GM18951 (cell line): ENCODE measurements around the gene MYL6.

Source experiments
- POLR2A ChIP-seq: IDR thresholded peaks from 4 replicates; pipeline ENCODE4 v1.6.1; 2011; ENCODE audit warnings: mild to moderate bottlenecking; ENCODE audit not compliant: insufficient read length, insufficient read depth; ENCODE audit errors: extremely low read depth
- in situ Hi-C: fragments of 300-500 bp; cut with MboI; formaldehyde crosslinking; loops from one replicate; pipeline ENCODE4 v1.12.0; 2022; ENCODE audit warnings: low sequenced_read_pairs, mixed read lengths, inconsistent platforms; ENCODE audit not compliant: unreplicated experiment

The MYL6 gene

DNA sequence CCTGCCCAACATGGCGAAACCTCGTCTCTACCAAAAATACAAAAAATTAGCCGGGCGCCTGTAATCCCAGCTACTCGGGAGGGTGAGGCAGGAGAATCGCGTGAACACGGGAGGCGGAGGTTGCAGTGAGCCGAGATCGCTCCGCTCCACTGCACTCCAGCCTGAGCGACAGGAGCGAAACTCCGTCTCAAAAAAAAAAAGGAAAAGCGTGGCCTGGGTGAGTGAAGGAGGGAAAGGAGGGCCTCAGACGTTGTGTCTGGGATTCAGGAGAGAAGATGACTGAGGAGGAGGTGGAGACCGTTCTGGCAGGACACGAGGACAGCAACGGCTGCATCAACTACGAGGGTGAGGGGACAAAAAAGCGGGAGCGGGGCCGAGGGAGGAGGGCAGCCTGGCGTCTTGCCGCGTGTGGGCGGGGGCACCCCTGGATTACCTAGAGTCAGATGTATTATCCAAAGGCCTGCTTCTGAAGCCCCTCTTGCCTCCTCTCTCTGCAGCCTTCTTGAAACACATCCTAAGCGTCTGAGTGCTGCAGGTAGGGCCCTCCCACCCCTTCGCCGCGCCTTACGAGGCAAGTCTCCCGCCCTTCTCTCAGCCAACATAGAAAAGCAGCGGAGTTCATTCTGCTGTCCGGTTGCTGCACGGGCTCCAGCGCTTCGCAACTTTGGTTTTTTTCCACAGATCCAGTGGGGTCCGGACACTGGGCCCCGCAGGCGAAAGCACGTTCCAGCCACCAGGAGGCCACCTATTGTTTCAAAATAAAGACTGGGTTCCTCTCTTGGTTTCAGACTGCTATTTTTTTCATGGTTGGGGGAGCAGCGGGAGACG lies 744 bp upstream of the MYL6 start:
- TF ChIP-seq POLR2A, result peak; percentile 36
- in situ Hi-C loops, result no loop called here

DNA sequence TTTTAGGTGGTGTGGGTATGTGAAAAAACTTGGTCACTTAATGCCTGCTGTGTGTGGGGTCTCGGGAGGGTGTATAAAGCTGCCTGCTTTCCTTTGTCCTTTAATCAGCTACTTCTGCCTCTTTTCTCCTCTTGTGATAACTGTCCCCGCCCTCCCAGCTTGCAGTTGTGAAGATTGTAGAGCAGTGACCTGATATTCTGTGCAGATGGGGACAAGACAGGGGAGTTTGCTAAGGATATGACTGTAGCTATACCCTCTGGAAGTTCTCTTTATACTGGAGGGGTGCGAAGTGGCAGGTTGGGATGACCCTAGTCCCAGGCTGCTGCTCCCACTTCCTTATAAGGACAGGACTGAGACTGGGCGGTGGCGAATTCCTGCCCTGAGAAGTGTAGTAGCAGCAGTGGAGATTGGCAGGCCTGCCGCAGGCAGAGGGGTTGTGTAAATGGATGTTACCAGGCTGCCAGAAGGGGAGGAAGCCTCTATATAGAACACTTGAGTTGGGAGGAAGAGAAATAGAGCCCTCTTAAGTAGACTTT lies 835 bp downstream of the MYL6 start:
- in situ Hi-C loops, result no loop called here

DNA sequence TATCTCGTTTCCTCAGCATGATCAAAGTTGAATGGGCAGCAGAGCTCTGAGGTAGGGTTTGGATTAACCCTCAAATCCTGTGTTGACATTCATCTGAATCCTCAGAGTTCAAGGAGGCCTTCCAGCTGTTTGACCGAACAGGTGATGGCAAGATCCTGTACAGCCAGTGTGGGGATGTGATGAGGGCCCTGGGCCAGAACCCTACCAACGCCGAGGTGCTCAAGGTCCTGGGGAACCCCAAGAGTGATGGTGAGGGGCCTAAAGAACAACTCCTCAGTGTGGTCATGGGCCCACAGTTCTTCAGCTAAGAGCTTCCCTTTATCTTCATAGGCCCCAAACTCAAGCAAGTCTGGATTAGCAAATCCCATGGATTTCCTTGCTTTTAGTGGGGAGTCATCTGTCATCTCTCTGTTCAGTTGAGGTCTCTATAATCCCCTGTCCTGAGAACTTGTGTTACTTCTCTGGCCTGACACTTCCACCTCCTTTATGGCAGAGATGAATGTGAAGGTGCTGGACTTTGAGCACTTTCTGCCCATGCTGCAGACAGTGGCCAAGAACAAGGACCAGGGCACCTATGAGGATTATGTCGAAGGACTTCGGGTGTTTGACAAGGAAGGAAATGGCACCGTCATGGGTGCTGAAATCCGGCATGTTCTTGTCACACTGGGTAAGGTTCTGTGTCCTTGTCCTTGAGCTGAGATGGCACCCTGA lies 1.5 kb downstream of the MYL6 start:
- TF ChIP-seq POLR2A, result no peak
- in situ Hi-C loops, result no loop called here

More for the DNA sequence above, 835 bp downstream of the MYL6 start:
- TF ChIP-seq POLR2A, result no peak

DNA sequence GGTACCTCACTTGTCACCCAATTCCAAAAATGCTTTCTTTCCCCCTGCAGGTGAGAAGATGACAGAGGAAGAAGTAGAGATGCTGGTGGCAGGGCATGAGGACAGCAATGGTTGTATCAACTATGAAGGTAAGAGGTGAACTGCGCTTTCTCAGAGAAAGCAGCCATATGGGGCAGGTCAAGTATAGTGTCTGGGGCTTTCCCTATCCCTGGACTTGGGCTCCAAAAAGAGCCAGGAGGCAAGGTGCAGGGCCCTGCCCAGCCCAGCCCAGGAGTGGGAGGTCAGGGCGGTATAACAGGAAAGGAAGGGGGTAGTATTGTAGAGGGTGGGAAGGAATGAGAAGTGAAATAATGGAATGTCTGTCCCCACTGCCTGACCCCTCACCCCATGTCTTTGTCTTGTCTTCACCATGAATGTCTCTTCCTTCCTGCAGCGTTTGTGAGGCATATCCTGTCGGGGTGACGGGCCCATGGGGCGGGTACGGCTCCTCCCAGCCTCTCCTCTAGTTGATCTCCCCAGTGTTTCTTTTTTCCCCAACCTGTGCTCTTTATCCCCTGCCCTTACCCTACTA lies 2.1 kb downstream of the MYL6 start:
- TF ChIP-seq POLR2A, result no peak
- in situ Hi-C loops, result no loop called here

DNA sequence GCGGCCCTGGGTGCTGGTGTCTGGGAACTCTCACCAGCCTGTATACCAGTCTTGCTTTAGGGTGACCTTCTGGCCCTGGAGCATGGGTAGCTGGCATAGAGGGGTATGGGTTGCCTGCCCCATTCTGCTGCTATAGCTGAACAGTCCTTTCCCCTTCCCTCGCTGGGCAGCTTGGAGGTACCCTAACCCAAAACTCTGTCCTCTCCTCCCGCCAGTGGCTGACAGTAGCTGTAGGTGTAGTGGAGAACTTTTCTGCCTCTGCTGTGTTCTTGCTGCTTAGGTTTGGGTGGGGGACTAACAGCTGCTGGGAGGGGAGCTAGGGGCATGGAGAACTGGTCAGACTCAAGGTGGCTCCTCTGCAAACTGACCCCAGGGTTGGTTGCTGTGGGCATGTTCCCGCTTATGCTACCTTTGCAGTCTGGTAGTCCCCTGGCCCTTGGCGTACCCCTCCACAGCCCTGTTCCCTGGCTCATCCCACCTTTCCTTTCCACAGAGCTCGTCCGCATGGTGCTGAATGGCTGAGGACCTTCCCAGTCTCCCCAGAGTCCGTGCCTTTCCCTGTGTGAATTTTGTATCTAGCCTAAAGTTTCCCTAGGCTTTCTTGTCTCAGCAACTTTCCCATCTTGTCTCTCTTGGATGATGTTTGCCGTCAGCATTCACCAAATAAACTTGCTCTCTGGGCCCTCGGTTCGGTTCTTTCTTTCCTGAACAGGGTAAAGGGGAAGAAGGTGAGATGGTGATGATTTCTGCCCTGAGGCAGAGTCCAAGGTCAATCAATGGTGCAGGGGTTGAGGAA lies 2.9 kb downstream of the MYL6 start:
- TF ChIP-seq POLR2A, result no peak
- in situ Hi-C loops, result no loop called here

DNA sequence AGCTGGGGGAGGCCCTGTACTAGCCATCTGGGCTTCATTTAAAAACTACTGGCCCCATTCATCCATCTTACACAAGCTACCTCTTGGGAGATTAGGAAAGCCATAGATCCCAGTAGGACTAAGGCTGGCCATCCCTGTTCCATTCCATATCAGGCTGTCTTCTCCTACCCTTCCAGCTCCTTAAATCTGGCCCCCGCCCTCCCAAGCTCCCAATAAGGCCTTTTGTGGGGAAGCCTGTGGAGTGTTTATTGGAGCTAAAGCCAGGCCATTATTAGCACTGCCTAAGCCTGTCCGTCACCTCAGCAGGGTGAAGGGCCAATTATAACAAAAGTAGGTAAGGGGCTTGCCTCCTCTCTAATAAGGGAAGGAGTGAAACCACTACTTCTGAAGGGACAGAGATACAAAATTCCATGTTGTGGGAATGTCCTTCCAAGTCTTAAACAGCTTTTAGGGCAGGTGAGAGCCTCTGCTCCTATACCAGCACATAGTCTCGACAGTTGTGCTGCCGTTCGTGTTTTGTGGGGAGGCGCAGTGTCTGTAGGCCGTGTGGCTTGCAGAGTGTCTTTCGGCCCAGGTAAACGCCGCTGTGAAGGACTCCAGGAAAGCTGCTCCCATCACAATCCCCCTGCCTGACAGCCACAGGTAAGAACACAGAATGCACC lies 3.7 kb downstream of the MYL6 start:
- peak; percentile 10 for TF ChIP-seq POLR2A
- in situ Hi-C loops, result no loop called here

DNA sequence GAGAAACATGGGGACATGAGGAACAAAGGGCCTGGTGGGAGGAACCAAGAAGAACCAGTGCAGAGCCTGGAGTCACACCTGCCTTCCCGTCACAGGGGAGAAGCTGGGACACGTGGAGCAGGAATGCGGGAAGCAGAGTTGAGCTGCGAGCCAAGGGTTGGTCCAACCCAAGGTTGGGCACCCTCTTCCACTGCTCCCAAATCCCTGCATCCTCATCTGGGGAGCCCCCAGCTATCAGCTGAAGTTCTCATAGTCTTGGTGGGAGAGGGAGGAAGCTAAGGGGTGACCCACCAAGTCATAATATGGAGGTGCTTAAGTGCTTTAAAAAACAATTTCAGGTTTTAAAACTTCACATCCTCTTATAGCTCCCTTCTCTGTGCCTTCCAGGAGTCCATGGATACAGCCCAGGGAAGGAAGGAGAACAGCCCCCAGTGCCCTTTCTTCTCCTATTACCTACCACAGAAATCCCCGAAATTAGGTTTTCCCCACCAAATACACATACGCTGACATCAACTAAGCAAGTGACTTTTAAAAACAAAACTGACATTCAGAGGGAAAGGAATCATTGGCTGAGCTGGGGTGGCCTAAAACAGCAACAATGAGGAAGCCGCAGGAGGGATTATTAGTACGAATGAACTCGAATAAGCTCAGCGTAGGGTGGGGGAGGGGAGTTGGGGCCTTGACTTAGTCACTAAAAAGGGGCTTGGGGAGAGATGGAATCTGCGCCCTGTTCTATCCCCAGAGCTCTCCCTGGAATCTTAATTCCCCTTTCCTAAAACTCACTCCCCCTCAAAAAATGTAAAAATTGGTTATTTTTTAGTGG lies 4.5 kb downstream of the MYL6 start:
- no peak for TF ChIP-seq POLR2A
- in situ Hi-C loops, result no loop called here

DNA sequence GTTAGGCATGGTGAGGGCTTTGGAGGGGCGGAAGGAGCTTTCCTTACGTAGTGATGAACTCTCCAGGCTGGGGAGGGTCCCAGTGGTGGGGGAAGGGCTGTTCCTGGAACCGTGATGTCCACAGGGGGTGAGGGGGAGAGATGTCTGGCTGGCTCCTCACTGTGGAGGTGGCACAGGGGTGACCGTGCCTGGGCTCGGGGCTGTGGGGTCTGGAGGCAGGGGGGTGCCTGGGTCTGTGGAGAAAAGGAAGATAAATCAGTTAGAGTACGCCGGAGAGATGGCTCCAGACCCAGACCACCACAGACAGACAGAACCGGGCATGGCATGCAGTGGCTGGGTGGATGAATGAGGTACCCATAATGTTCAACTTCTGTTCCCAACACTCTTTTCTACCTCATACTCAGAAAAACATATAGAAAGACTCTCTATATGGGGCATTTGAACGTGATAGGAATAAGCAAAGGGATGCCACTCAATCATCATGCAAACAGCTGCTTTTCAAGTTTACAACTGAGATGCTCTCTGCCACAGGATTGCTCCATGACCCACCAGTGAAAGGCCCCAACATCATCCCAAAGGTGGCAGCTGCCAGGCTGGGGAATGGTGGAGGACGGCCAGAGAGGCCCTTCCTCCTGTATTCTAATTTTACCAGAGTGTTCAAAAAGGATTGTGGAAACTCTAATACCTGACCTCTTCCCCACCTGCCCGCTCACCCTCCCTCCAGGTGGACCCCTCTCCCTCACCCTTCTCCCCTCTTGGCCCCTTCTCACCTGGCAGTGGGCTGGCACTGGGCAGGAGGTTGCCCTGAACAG lies 5.6 kb downstream of the MYL6 start:
- no peak for TF ChIP-seq POLR2A
- in situ Hi-C loops, result no loop called here

DNA sequence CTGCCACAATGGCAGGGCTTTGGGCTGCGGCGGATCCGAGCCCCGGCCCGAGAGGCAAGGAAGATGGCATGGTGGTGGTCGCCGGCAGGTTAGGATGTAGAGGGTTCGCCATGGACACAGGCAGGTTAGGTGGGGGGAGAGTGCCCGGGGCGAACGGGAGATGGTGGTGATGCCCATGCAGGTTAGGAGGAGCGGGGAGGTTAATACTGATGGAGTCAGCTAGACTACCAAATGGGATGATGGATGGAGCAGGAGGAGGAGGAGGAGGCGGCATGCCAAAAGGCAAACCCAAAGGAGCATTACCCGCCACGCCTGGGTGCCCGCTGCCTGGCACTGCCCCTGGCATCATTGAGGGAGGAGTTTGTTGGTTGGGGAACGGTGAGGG lies 6.2 kb downstream of the MYL6 start:
- TF ChIP-seq POLR2A, result no peak
- in situ Hi-C loops, result no loop called here

DNA sequence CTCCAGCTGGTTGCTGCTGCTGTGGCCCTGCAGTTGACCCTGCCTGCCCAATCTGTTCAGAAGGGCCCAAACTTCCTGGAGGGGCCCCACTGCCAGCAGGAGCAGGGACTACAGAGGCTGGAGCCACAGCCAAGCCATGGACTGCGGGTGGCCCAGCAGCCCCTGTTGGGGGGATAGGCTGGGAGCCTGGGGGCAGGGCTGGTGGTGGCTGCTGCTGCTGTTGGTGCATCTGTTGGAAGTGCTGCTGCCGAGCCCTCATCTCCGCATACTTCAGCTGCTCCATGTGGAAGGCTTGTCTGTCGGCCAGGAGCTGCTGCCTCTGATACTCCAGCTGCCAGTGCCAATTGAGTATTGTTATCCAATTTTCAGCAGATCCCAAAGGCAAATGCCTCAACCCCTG lies 7.2 kb downstream of the MYL6 start:
- in situ Hi-C loops, result no loop called here
- peak; percentile 25 for TF ChIP-seq POLR2A

DNA sequence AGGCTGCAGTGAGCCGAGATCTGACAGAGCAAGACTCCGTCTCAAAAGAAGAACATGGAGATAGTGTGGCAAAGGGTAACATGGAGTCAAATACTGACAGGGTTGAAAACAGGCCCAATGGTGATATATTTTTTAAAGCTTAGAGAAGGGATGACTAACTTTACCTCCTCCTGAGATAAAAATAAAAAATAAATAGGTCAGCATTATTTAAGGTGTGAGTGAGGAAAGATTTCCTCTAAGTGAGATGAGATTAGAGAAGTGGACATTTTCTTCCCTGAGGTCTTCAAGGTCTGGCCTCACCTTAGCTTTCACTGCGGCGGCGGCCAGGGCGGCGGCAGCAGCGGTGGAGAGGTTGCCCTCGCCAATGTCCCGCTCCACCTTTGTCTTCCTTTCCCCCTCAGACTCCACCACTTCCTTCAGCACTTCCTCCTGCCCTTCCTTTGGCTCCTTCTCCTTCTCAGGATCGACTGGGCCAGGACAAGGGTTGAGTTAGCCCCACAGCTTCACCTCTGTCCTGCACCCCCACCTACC lies 11.1 kb downstream of the MYL6 start:
- no peak for TF ChIP-seq POLR2A
- in situ Hi-C loops, result no loop called here

DNA sequence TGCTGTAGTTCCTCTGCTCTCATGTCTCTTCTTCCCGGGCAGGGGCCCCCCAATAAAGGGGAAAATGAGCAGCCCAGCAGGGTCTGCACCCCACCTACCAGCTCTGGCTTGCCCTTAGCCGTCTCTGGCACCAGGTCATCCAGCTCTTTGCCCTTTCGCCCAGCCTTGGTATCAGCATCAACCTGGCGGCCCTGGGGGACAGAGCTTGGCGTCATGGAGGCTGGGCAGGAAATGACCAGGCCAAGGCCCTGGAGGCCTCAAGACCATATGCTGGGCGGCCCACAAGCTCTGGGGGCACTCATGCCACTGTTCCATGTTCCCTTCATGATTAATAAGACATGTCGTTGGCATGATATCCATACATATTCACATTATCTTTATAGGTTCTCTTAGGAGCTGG lies 14.7 kb downstream of the MYL6 start:
- TF ChIP-seq POLR2A, result no peak

More for the DNA sequence above, 14.7 kb downstream of the MYL6 start:
- in situ Hi-C loops, result no loop called here
